ENCODE data around the gene FLG. TPM values are rescaled to one million over a fixed set of nuclear protein-coding genes. Genes with fewer than 3 reads are reported as not detected.

Gene FLG
- polyA plus RNA-seq, 1 donor from 2014 or later = not detected

- Histone ChIP-seq H2AFZ (ENCODE audit: low read depth, low read length) (no peak overlapping the region), H4K20me1 (ENCODE audit: insufficient read depth) (no peaks in the 10 kb centered on the region)
- TF ChIP-seq RAD21 (conservative IDR thresholded peaks at IDR 0.05) (no peak), EP300 (conservative IDR thresholded peaks at IDR 0.05; ENCODE audit: poor library complexity, severe bottlenecking) (no peak), EZH2 (IDR thresholded peaks at IDR 0.05; ENCODE audit: borderline replicate concordance, insufficient read depth, low read length, poor library complexity, severe bottlenecking) (no peak), CTCF (IDR thresholded peaks at IDR 0.05; ENCODE audit: poor library complexity, severe bottlenecking) (no peak), POLR2AphosphoS5 (IDR thresholded peaks at IDR 0.05) (no peak), TAF1 (IDR thresholded peaks at IDR 0.05; ENCODE audit: low read depth) (no peak), REST (IDR thresholded peaks at IDR 0.05; ENCODE audit: borderline replicate concordance) (no peak), SMC3 (conservative IDR thresholded peaks at IDR 0.05; ENCODE audit: poor library complexity) (no peak), MXI1 (conservative IDR thresholded peaks at IDR 0.05; ENCODE audit: poor library complexity, severe bottlenecking) (no peak)
These were observed 3.9 kb upstream of the FLG start for GRCh38 chr1:152328801-152329391.

GRCh38 chr1:152313970-152314369, 11.1 kb downstream of the FLG start:
- no peak overlapping the region for H3K4me3 ChIP-seq (ENCODE audit: low read length)

More at GRCh38 chr1:152328801-152329391, 3.9 kb upstream of the FLG start:
- H3F3A ChIP-seq (ENCODE audit: insufficient read depth, low read length, poor library complexity, severe bottlenecking) = no peaks in the 10 kb centered on the region
- no peak overlapping the region for H3K4me3 ChIP-seq (ENCODE audit: low read length)
- H3K36me3 ChIP-seq (ENCODE audit: insufficient read depth, low read length) = no peaks in the 10 kb centered on the region
- H3K9me3 ChIP-seq (ENCODE audit: low read length) = no peaks in the 10 kb centered on the region
- no peaks in the 10 kb centered on the region for H3K27me3 ChIP-seq (ENCODE audit: insufficient read depth, low read depth, low read length)
- H3K4me2 ChIP-seq (ENCODE audit: low read length) = no peak overlapping the region
- no peak overlapping the region for H3K9ac ChIP-seq (ENCODE audit: low read length)
- H3K9me2 ChIP-seq (ENCODE audit: insufficient read depth, low read length) = no peaks in the 10 kb centered on the region
- H3K27ac ChIP-seq (ENCODE audit: low read length) = no peak overlapping the region
- no peaks in the 10 kb centered on the region for H3K79me2 ChIP-seq (replicated peaks; ENCODE audit: insufficient read depth, low read length)

More at GRCh38 chr1:152313970-152314369, 11.1 kb downstream of the FLG start:
- no peak for TF ChIP-seq TAF1 (IDR thresholded peaks at IDR 0.05; ENCODE audit: low read depth)
- no peak for TF ChIP-seq REST (IDR thresholded peaks at IDR 0.05; ENCODE audit: borderline replicate concordance)
- TF ChIP-seq MXI1 (conservative IDR thresholded peaks at IDR 0.05; ENCODE audit: poor library complexity, severe bottlenecking) = no peak
- no peak for TF ChIP-seq RAD21 (conservative IDR thresholded peaks at IDR 0.05)
- Histone ChIP-seq H3K9ac (ENCODE audit: low read length) (no peak overlapping the region), H3K9me2 (ENCODE audit: insufficient read depth, low read length) (no peaks in the 10 kb centered on the region), H3K4me2 (ENCODE audit: low read length) (no peak overlapping the region), H3K9me3 (ENCODE audit: low read length) (peaks cover 10% of the 10 kb centered on the region), H3K79me2 (replicated peaks; ENCODE audit: insufficient read depth, low read length) (no peaks in the 10 kb centered on the region), H3K27me3 (ENCODE audit: insufficient read depth, low read depth, low read length) (no peaks in the 10 kb centered on the region), H2AFZ (ENCODE audit: low read depth, low read length) (no peak overlapping the region), H3K27ac (ENCODE audit: low read length) (no peak overlapping the region), H3F3A (ENCODE audit: insufficient read depth, low read length, poor library complexity, severe bottlenecking) (no peaks in the 10 kb centered on the region), H4K20me1 (ENCODE audit: insufficient read depth) (no peaks in the 10 kb centered on the region), H3K36me3 (ENCODE audit: insufficient read depth, low read length) (no peaks in the 10 kb centered on the region)
